HG03280 (cell line): ENCODE data around the gene SPANXN4.

Source experiments
- ATAC-seq: cut with Tn5 transposase; IDR thresholded peaks from one replicate; pipeline ENCODE4 v1.9.1; 2021; ENCODE audit warnings: mild to moderate bottlenecking, moderate library complexity; ENCODE audit not compliant: unreplicated experiment

Gene SPANXN4

GRCh38 chrX:143025628-143026027 lies at the start of gene SPANXN4:
Gene SPANXN4, plus strand, starts transcription at chrX:143025928. Its CDS starts 87 bp downstream, at chrX:143026015.
- no peak for ATAC-seq

- ATAC-seq = peak; percentile 85
These were observed 48.4 kb upstream of the SPANXN4 start for GRCh38 chrX:142977128-142977914.

GRCh38 chrX:142978130-142978684 lies 47.5 kb upstream of the SPANXN4 start:
- ATAC-seq = no peak

- ATAC-seq = no peak
These were observed 43.0 kb upstream of the SPANXN4 start for GRCh38 chrX:142982679-142983078.

- no peak for ATAC-seq
These were observed 30.7 kb upstream of the SPANXN4 start for GRCh38 chrX:142994988-142995387.

GRCh38 chrX:142998447-142999198 lies 27.1 kb upstream of the SPANXN4 start:
- no peak for ATAC-seq

- ATAC-seq = no peak
These were observed 26.5 kb upstream of the SPANXN4 start for GRCh38 chrX:142999199-142999701.

- no peak for ATAC-seq
These were observed 23.5 kb upstream of the SPANXN4 start for GRCh38 chrX:143002206-143002605.

GRCh38 chrX:143017272-143017671 lies 8.5 kb upstream of the SPANXN4 start:
- no peak for ATAC-seq

- ATAC-seq = no peak
These were observed 1.5 kb downstream of the SPANXN4 start for GRCh38 chrX:143027275-143027674.

- ATAC-seq = no peak
These were observed 21.8 kb downstream of the SPANXN4 start for GRCh38 chrX:143047511-143047910.

GRCh38 chrX:143058120-143058519 lies 32.4 kb downstream of the SPANXN4 start:
- no peak for ATAC-seq

- ATAC-seq = no peak
These were observed 55.5 kb downstream of the SPANXN4 start for GRCh38 chrX:143081231-143081630.

- no peak for ATAC-seq
These were observed 56.8 kb downstream of the SPANXN4 start for GRCh38 chrX:143082537-143082936.
